HEK293T (cell line): ENCODE data around the gene BRICD5.
"Not testable (repeated sequence)": the region's sequence is repeated elsewhere in the genome, so short reads cannot be mapped to it uniquely, and the experiment has no call there.

Source experiments
- CTCF ChIA-PET: fragments of 350-600 bp; formaldehyde crosslinking; extraction: SDS; loops from one replicate; lab custom pipeline; 2021; ENCODE audit warnings: antibody characterized with exemption, inconsistent platforms; lab: Yijun Ruan, JAX
- POLR2A ChIA-PET: fragments of 350-600 bp; formaldehyde crosslinking; extraction: SDS; loops from one replicate; lab custom pipeline; 2020; ENCODE audit warnings: antibody characterized with exemption, inconsistent platforms; lab: Yijun Ruan, JAX
- DNase-seq: peaks from one replicate; pipeline ENCODE4 v3.0.0; 2012; ENCODE audit warnings: mixed read lengths; ENCODE audit errors: extremely low spot score
- ARNT ChIP-seq: fragments of 450-650 bp; IDR thresholded peaks from 2 replicates; pipeline ENCODE4 v1.6.1; 2017; ENCODE audit warnings: mild to moderate bottlenecking
- BHLHE40 ChIP-seq: fragments of 450-650 bp; IDR thresholded peaks from 2 replicates; pipeline ENCODE4 v1.6.1; 2016; ENCODE audit warnings: mild to moderate bottlenecking, moderate library complexity, borderline replicate concordance
- CTBP1 ChIP-seq: fragments of 450-650 bp; IDR thresholded peaks from 2 replicates; pipeline ENCODE4 v1.6.1; 2016; ENCODE audit warnings: borderline replicate concordance
- ELF4 ChIP-seq: fragments of 450-650 bp; IDR thresholded peaks from 2 replicates; pipeline ENCODE4 v1.6.1; 2017; ENCODE audit warnings: antibody characterized with exemption
- FOXA1 ChIP-seq: fragments of 450-650 bp; IDR thresholded peaks from 2 replicates; pipeline ENCODE4 v1.6.1; 2016; ENCODE audit warnings: mild to moderate bottlenecking
- FOXK2 ChIP-seq: fragments of 450-650 bp; IDR thresholded peaks from 2 replicates; pipeline ENCODE4 v1.6.1; 2016; ENCODE audit warnings: mild to moderate bottlenecking
- FOXM1 ChIP-seq: fragments of 450-650 bp; IDR thresholded peaks from 2 replicates; pipeline ENCODE4 v1.6.1; 2017; ENCODE audit warnings: mild to moderate bottlenecking, borderline replicate concordance
- HDGF ChIP-seq: fragments of 450-650 bp; IDR thresholded peaks from 2 replicates; pipeline ENCODE4 v1.6.1; 2017; ENCODE audit warnings: antibody characterized with exemption, borderline replicate concordance
- L3MBTL2 ChIP-seq: fragments of 450-650 bp; conservative IDR thresholded peaks from 2 replicates; pipeline ENCODE4 v1.6.1; 2016; ENCODE audit warnings: mild to moderate bottlenecking
- LEF1 ChIP-seq: fragments of 450-650 bp; IDR thresholded peaks from 2 replicates; pipeline ENCODE4 v1.6.1; 2017; ENCODE audit warnings: mild to moderate bottlenecking, borderline replicate concordance
- NFRKB ChIP-seq: fragments of 450-650 bp; IDR thresholded peaks from 2 replicates; pipeline ENCODE4 v1.6.1; 2016; ENCODE audit warnings: mild to moderate bottlenecking, moderate library complexity
- SP1 ChIP-seq: fragments of 450-650 bp; IDR thresholded peaks from 2 replicates; pipeline ENCODE4 v1.6.1; 2017
- SUZ12 ChIP-seq: fragments of 450-650 bp; IDR thresholded peaks from 2 replicates; pipeline ENCODE4 v1.6.1; 2016; ENCODE audit warnings: mild to moderate bottlenecking
- TARDBP ChIP-seq: fragments of 450-650 bp; IDR thresholded peaks from 2 replicates; pipeline ENCODE4 v1.6.1; 2016
- ZNF384 ChIP-seq: fragments of 450-650 bp; IDR thresholded peaks from 2 replicates; pipeline ENCODE4 v1.6.1; 2016
- TF ChIP-seq, protein P1 (sequence below): fragments of 450-650 bp; IDR thresholded peaks from 2 replicates; pipeline ENCODE4 v1.6.1; 2016

Gene BRICD5

DNA sequence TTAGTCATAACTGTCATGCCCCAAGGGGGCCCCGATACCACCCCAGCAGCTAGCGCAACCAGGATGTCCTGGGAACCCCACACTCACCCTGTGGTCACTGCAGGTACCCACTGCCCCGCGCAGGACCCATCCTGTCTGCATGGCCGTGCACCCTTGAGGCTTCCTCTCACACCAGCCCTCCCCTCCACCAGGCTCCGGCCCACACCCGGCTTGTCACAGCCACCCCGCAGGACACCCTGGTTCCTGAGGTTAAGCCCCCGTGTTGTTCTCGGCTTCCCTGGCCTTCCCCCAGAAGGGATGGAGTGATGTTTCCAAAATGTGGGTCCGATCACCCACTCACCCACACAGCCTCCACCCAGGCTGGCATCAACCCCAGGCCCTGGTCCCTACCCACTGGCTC lies 33.1 kb upstream of the BRICD5 start:
- CTCF ChIA-PET: no interaction called here
- TF ChIP-seq L3MBTL2 (no peak), HDGF (no peak), FOXK2 (no peak)
- no peak for DNase-seq
- POLR2A ChIA-PET: no interaction called here

DNA sequence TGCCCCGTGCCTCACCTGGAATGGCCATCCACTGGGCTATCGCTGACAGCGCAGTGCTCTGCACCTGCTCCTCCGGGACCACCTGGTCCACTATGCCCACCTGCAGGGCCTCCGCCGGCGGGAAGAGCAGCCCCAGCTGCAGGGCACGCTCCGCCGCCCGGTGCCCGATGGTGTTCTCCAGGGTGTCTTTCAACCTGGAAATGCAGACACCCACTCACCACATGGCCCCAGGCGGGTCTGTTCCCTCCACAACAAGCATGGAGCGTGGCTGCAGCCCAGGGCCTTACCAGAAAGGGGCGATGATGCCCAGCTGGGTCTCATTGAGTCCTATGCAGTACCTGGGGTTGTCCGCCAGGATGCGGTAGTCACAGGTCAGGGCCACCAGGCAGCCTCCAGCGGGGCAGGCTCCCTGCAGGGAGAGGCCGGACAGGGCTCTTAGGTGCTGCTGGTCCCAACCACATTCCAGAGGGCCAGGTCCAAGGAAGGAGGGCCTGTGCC lies 32.4 kb upstream of the BRICD5 start:
- ChIA-PET POLR2A (no interaction called here), CTCF (no interaction called here)
- TF ChIP-seq NFRKB (no peak), TARDBP (no peak), L3MBTL2 (no peak), ARNT (no peak), ELF4 (no peak), SUZ12 (no peak), FOXK2 (no peak), FOXA1 (no peak), LEF1 (no peak)
- no peak for DNase-seq

DNA sequence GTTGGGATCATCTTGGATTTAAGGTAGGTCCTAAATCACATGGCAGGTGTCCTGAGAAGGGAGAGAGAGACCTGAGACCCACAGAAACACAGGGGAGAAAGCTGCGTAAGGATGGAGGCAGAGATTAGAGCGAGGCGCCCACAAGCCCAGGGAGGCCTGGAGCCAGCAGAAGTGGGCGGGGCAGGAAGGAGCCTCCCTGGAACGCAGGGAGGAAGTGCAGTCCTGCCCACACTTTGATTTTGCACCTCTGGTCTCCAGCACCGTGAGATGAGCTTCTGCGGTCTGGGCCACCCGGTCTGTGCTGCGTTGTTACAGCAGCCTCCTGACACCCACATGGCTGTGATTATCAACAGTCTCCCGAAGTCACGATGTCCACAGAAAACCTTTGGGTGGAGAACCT lies 31.9 kb upstream of the BRICD5 start:
- POLR2A ChIA-PET: no interaction called here
- no peak for TF ChIP-seq SUZ12
- no peak for TF ChIP-seq ARNT
- no peak for TF ChIP-seq TARDBP
- TF ChIP-seq LEF1: no peak
- TF ChIP-seq BHLHE40: no peak
- TF ChIP-seq SP1: no peak
- TF ChIP-seq ZNF384: no peak
- no peak for TF ChIP-seq NFRKB
- TF ChIP-seq L3MBTL2: no peak
- TF ChIP-seq FOXM1: no peak
- no peak for TF ChIP-seq CTBP1
- no peak for TF ChIP-seq ELF4
- TF ChIP-seq FOXA1: no peak
- TF ChIP-seq HDGF: no peak
- TF ChIP-seq FOXK2: no peak
- TF ChIP-seq, protein P1, sequence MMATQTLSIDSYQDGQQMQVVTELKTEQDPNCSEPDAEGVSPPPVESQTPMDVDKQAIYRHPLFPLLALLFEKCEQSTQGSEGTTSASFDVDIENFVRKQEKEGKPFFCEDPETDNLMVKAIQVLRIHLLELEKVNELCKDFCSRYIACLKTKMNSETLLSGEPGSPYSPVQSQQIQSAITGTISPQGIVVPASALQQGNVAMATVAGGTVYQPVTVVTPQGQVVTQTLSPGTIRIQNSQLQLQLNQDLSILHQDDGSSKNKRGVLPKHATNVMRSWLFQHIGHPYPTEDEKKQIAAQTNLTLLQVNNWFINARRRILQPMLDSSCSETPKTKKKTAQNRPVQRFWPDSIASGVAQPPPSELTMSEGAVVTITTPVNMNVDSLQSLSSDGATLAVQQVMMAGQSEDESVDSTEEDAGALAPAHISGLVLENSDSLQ: no peak
- no peak for DNase-seq
- CTCF ChIA-PET: no interaction called here

DNA sequence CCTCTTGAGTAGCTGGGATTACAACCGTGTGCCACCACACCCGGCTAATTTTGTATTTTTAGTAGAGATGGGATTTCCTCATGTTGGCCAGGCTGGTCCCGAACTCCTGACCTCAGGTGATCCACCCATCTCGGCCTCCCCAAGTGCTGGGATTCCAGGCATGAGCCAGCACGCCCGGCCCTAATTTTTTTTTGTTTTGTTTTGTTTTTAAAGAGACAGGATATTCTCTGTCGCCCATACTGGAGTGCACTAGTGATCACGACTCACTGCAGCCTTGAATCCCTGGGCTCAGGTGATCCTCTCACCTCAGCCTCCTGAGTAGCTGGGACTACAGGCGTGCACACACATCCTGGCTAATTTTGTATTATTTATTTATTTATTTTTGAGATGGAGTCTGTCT lies 29.7 kb upstream of the BRICD5 start:
- not testable (repeated sequence) for DNase-seq
- CTCF ChIA-PET: interaction anchor here (1.1 kb wide), 1 partner anchor 11 kb away, joined by 5 read pairs; the partner anchor contains the start of gene ECI1
- POLR2A ChIA-PET: interaction anchor here (1.2 kb wide), 1 partner anchor 25 kb away, joined by 3 read pairs; no protein-coding TSS in a partner anchor

DNA sequence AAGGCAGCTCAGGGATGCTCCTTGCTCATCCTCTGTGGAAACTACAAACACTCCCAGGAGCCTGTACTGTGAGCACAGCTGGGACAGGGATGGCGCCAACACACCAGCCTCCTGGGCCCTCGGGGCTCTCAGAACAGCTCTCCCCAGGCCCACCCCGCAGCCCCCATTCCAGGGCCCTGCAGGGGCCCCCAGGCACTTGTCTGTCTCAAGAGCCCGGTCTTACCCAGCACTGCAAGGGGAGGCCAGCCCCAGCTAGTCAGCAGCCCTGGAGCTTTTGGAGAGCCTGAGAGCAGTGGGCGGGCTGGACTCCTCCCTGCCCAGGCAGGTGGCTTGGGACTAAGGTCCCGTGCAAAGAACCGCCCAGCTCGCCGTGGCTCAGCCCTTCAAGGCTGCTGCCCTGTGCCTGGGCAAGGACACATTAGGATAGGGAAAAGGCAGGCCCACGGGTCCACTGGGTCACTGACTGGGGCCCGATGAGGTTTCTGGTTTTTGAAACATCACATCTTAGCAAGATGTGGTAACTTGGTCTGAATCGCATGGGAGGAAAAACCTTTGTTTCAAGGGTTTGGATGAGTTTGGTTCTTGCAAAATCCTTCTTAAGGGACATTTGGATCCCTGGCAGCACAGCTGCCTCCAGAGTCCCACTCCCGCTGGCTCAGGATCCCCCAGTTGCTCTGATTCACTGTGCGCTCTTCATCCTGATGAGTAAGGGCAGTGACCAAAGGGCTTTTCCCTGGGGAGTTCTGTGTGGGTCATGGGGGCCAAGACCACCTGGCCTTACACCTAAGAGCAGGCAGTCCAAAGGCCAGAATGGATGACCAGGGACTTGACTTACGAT lies 28.4 kb upstream of the BRICD5 start:
- TF ChIP-seq ELF4: no peak
- POLR2A ChIA-PET: interaction anchor here (0.7 to 1.5 kb wide), 3 partner anchors 13 to 24 kb away, joined by 3 to 8 read pairs (median 4); partner anchors contain the start of genes ECI1 and PGP
- no peak for DNase-seq
- CTCF ChIA-PET: interaction anchor here (0.6 to 0.7 kb wide), 2 partner anchors 13 to 216 kb away, joined by 4 read pairs; partner anchors contain the start of gene ECI1

DNA sequence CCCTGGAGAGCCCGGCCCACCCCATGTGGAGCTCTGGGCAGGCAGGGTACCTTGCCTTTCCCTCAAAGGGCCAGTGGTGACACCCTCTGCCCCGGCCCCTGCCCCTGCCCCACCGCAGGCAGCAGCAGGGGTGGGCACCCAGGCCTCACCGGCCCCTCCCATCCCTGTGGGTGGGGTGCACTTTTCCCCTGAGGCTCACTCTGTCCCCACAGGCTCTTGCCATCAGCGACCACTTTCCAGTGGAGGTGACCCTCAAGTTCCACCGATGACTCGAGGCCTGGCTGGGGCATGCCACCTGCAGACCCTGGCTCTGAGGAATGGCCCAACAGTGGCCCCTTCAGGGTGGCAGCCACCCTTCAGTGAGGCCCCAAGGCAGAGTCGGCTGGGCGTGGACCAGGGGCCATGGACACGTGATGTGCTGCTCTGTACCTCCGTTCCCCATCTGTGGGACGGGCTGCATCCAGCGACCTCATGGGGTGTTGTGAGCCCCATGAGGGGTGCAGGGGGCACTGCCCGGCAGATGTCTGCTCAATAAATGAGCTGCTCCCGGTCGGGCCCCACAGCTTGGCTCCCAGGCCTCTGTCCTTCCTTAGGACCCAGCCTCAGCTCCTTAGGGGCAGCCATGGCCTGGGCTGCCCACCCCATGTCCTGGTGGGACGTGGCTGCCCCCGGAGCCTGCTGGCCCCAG lies 27.6 kb upstream of the BRICD5 start:
- ChIA-PET CTCF (interaction anchor here (0.6 to 0.7 kb wide), 2 partner anchors 13 to 215 kb away, joined by 4 read pairs; partner anchors contain the start of gene ECI1), POLR2A (interaction anchor here (0.7 to 1.5 kb wide), 4 partner anchors 13 to 23 kb away, joined by 3 to 8 read pairs (median 4); partner anchors contain the start of genes ECI1 and PGP)
- TF ChIP-seq ELF4 (no peak), ZNF384 (no peak), LEF1 (no peak), CTBP1 (no peak), TARDBP (no peak), FOXM1 (no peak), FOXK2 (no peak), SUZ12 (no peak), FOXA1 (no peak), L3MBTL2 (no peak), NFRKB (no peak), SP1 (no peak), HDGF (no peak), BHLHE40 (no peak), ARNT (no peak)
- TF ChIP-seq, protein P1: no peak
- DNase-seq: no peak
